ENCODE measurements around the gene AK3. TPM values are rescaled to one million over a fixed set of nuclear protein-coding genes. Genes with fewer than 3 reads are reported as not detected.

AK3 gene
- total RNA-seq, 1 donor from 2014 or later: 47.5 TPM

DNA sequence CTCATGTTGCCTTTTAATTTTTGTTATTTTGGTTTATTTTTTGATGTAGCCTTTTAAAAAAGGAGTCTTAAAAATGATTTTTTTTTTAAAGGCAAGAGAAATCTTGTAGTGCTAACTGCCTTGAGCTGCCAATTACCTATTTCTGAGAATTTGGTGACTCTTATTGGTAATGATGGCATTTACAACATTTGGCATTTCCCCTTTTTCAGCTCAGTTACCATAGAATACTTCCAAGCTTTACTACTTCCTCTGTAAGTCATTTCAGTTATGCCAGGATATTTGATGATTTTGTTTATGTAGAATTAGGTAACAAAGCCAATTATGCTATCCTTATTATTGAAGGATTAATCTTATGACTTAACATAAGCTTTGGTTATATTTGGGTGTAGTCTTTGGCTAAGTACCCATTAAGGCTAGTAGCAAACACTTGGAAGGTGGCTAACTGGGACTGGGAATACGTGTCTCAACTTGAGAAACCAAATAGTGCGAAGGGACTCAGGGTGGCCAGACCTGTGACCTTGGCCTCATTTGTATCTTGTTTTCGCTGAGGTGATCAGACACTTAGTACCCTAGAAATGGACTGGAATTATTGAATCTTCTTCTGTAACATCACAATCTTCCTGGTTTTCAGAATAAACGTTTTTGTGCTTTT is 33.9 kb downstream of the AK3 start:
- no peak for DNase-seq (ENCODE audit: extremely low spot score, unreplicated experiment)
- Mint-ChIP-seq H3K27me3 (ENCODE audit: unreplicated experiment) (no peaks in the 10 kb centered on the region), H3K9me3 (ENCODE audit: unreplicated experiment) (no peaks in the 10 kb centered on the region), H3K4me3 (ENCODE audit: unreplicated experiment) (no peak overlapping the region), H3K4me1 (ENCODE audit: unreplicated experiment) (no peaks in the 10 kb centered on the region), H3K36me3 (ENCODE audit: unreplicated experiment) (peaks cover 46% of the 10 kb centered on the region), H3K27ac (ENCODE audit: unreplicated experiment) (no peak overlapping the region)
- TF ChIP-seq, protein P1, sequence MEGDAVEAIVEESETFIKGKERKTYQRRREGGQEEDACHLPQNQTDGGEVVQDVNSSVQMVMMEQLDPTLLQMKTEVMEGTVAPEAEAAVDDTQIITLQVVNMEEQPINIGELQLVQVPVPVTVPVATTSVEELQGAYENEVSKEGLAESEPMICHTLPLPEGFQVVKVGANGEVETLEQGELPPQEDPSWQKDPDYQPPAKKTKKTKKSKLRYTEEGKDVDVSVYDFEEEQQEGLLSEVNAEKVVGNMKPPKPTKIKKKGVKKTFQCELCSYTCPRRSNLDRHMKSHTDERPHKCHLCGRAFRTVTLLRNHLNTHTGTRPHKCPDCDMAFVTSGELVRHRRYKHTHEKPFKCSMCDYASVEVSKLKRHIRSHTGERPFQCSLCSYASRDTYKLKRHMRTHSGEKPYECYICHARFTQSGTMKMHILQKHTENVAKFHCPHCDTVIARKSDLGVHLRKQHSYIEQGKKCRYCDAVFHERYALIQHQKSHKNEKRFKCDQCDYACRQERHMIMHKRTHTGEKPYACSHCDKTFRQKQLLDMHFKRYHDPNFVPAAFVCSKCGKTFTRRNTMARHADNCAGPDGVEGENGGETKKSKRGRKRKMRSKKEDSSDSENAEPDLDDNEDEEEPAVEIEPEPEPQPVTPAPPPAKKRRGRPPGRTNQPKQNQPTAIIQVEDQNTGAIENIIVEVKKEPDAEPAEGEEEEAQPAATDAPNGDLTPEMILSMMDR (IDR thresholded peaks at IDR 0.05): no peak

DNA sequence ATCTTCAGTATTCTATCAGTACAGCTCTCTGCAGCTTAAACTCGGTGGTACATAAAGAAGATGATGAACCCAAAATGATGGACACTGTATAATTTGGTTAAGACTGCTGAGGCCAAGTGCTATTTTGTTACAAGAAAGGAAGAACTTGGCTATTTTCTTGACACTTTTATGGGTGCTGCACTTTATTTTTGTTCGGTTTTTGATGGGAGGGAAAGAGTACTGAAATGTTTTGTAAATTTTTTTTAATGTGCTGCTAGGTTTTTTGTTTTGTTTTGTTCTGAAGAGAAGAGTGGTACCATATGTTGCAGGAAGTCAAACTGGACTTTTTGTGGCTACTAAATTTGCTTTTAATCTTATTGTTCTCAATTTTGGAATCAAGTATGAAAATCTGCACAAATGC is 35.0 kb downstream of the AK3 start:
- Mint-ChIP-seq H3K4me3 (ENCODE audit: unreplicated experiment) (no peak overlapping the region), H3K27me3 (ENCODE audit: unreplicated experiment) (no peaks in the 10 kb centered on the region), H3K4me1 (ENCODE audit: unreplicated experiment) (no peaks in the 10 kb centered on the region), H3K36me3 (ENCODE audit: unreplicated experiment) (peaks cover 50% of the 10 kb centered on the region), H3K9me3 (ENCODE audit: unreplicated experiment) (no peaks in the 10 kb centered on the region), H3K27ac (ENCODE audit: unreplicated experiment) (no peak overlapping the region)
- TF ChIP-seq, protein P1 (IDR thresholded peaks at IDR 0.05): no peak
- no peak for DNase-seq (ENCODE audit: extremely low spot score, unreplicated experiment)

DNA sequence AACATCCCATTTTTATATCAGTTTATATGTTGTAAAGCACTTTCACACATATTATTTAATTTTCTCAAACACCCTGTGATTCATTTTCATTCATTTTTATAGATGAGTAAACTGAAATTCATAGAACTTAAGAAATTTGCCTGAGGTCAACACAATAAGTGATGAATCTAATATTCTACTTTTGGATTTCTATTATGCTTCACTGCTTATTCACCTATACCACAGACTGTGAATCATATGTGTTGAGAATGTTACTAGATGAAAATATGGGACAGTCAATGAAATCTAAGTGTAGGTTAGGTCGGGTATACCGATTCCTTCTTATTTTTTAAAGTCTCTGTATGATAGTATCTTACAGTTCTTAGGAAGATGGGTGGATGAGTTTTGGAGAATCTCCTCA is 36.9 kb downstream of the AK3 start:
- Mint-ChIP-seq H3K27ac (ENCODE audit: unreplicated experiment) (no peak overlapping the region), H3K4me1 (ENCODE audit: unreplicated experiment) (no peaks in the 10 kb centered on the region), H3K27me3 (ENCODE audit: unreplicated experiment) (no peaks in the 10 kb centered on the region), H3K4me3 (ENCODE audit: unreplicated experiment) (no peak overlapping the region), H3K9me3 (ENCODE audit: unreplicated experiment) (no peaks in the 10 kb centered on the region), H3K36me3 (ENCODE audit: unreplicated experiment) (peaks cover 55% of the 10 kb centered on the region)
- no peak for DNase-seq (ENCODE audit: extremely low spot score, unreplicated experiment)
- TF ChIP-seq, protein P1 (IDR thresholded peaks at IDR 0.05): no peak

DNA sequence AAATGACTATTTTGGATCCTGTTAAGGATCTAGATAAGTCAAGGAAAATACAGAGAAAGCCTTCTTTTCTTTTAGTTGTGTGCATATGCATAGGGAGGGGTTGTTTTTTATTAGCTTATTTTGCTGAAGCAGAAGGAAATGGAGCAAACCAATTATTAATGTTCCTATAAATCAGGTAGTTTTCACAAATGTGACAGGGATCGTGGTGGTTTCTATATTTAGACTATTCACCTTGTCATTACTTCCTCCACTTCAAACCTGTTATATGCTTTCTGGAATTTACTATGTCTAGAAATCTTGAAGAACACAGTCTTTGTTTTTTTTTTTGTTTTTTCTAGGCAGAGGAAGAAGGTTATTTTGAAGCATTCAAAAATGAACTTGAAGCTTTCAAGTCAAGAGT is 39.5 kb downstream of the AK3 start:
- TF ChIP-seq, protein P1 (IDR thresholded peaks at IDR 0.05): no peak
- no peaks in the 10 kb centered on the region for H3K27me3 Mint-ChIP-seq (ENCODE audit: unreplicated experiment)
- no peaks in the 10 kb centered on the region for H3K4me1 Mint-ChIP-seq (ENCODE audit: unreplicated experiment)
- H3K4me3 Mint-ChIP-seq (ENCODE audit: unreplicated experiment): no peak overlapping the region
- no peak overlapping the region for H3K27ac Mint-ChIP-seq (ENCODE audit: unreplicated experiment)
- no peak for DNase-seq (ENCODE audit: extremely low spot score, unreplicated experiment)
- H3K9me3 Mint-ChIP-seq (ENCODE audit: unreplicated experiment): no peaks in the 10 kb centered on the region
- H3K36me3 Mint-ChIP-seq (ENCODE audit: unreplicated experiment): peaks cover 52% of the 10 kb centered on the region

DNA sequence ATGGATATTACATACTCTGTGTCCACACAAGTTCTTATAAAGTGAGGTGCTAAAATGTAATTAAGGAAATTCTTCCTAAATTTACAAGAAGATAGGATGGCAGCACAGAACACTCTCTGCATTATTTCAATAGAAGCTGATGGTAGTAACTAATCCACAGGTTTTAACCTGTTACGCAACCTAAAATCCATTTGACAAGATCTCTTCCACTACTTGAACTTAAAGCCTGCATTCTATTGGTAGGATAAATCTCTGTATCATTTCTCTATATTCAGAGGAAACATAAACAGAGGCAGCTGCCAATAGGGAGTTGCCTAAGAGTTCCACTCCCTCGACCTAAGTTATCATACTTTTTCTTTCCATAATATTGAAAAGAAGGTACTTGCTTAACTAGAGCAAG is 40.1 kb downstream of the AK3 start:
- TF ChIP-seq, protein P1 (IDR thresholded peaks at IDR 0.05): no peak
- Mint-ChIP-seq H3K9me3 (ENCODE audit: unreplicated experiment) (no peaks in the 10 kb centered on the region), H3K4me3 (ENCODE audit: unreplicated experiment) (no peak overlapping the region), H3K36me3 (ENCODE audit: unreplicated experiment) (peaks cover 52% of the 10 kb centered on the region), H3K4me1 (ENCODE audit: unreplicated experiment) (peaks cover 3% of the 10 kb centered on the region), H3K27me3 (ENCODE audit: unreplicated experiment) (no peaks in the 10 kb centered on the region), H3K27ac (ENCODE audit: unreplicated experiment) (no peak overlapping the region)
- DNase-seq (ENCODE audit: extremely low spot score, unreplicated experiment): no peak
